Activated CD8-positive, alpha-beta T cell treated with anti-CD3 and anti-CD28 coated beads, Interleukin-2, amount 10 ng/mL, durations not matched to agents 7 days and 5 days (primary cell): Measurements from ENCODE around the gene IL24. TPM values are rescaled to one million over a fixed set of nuclear protein-coding genes. Genes with fewer than 3 reads are reported as not detected.

Source experiments
- ATAC-seq: fragments of 150-1000 bp; cut with Tn5 transposase; one replicate; pipeline ENCODE4 v1.10.0; 2021; ENCODE audit warnings: moderate library complexity
- CTCF ChIA-PET: fragments of 350-600 bp; sonication (Branson Sonifier 250); formaldehyde crosslinking; loops from one replicate; lab custom pipeline; 2021; ENCODE audit warnings: antibody characterized with exemption; lab: Charles Lee
- POLR2A ChIA-PET: fragments of 350-600 bp; sonication (Branson Sonifier 250); formaldehyde crosslinking; loops from one replicate; lab custom pipeline; 2021; ENCODE audit warnings: antibody characterized with exemption; lab: Charles Lee
- DNase-seq: peaks from one replicate; pipeline ENCODE4 v3.0.0-alpha.2; 2020
- H3K27ac Mint-ChIP-seq: one replicate; pipeline ENCODE4 v1.8.0; 2021; ENCODE audit warnings: mild to moderate bottlenecking, mixed read lengths
- H3K27me3 Mint-ChIP-seq: one replicate; pipeline ENCODE4 v1.8.0; 2021; ENCODE audit warnings: low read depth, mixed read lengths
- H3K36me3 Mint-ChIP-seq: one replicate; pipeline ENCODE4 v1.8.0; 2021; ENCODE audit warnings: low read depth, mixed read lengths
- H3K4me1 Mint-ChIP-seq: one replicate; pipeline ENCODE4 v1.8.0; 2021; ENCODE audit warnings: low read depth, mixed read lengths
- H3K4me3 Mint-ChIP-seq: one replicate; pipeline ENCODE4 v1.8.0; 2021; ENCODE audit warnings: mild to moderate bottlenecking, mixed read lengths
- H3K9me3 Mint-ChIP-seq: one replicate; pipeline ENCODE4 v1.8.0; 2022; ENCODE audit warnings: mixed read lengths; ENCODE audit not compliant: insufficient read depth
- total RNA-seq, 2 experiments: library from RNA; stranded (reverse); gene quantifications; one replicate each; pipeline ENCODE4 v1.2.3, GENCODE V29; 2021

Gene IL24
- total RNA-seq, 2 experiments from 2014 or later = not detected

GRCh38 chr1:206860165-206860564 lies 37.1 kb upstream of the IL24 start:
- peaks cover 24% of the 10 kb centered on the region for H3K27me3 Mint-ChIP-seq
- ATAC-seq (no peak), DNase-seq (no peak)
- no peaks in the 10 kb centered on the region for H3K9me3 Mint-ChIP-seq
- H3K36me3 Mint-ChIP-seq = peaks cover 3% of the 10 kb centered on the region
- CTCF ChIA-PET = interaction anchor here (0.9 to 4.4 kb wide), 12 partner anchors 11 to 196 kb away, joined by 3 to 22 read pairs (median 4); no protein-coding TSS in a partner anchor
- H3K4me3 Mint-ChIP-seq = no peak overlapping the region
- POLR2A ChIA-PET = interaction anchor here (1.6 kb wide), 1 partner anchor 48 kb away, joined by 6 read pairs; no protein-coding TSS in a partner anchor
- H3K4me1 Mint-ChIP-seq = peaks cover 19% of the 10 kb centered on the region
- no peak overlapping the region for H3K27ac Mint-ChIP-seq

GRCh38 chr1:206863266-206863665 lies 34.0 kb upstream of the IL24 start:
- no peak for DNase-seq
- Mint-ChIP-seq H3K27ac (no peak overlapping the region), H3K4me3 (no peak overlapping the region), H3K36me3 (peaks cover 3% of the 10 kb centered on the region), H3K27me3 (peaks cover 40% of the 10 kb centered on the region), H3K4me1 (peaks cover 12% of the 10 kb centered on the region), H3K9me3 (no peaks in the 10 kb centered on the region)
- ChIA-PET CTCF (interaction anchor here (0.9 to 4.2 kb wide), 7 partner anchors 15 to 118 kb away, joined by 3 to 43 read pairs (median 20); no protein-coding TSS in a partner anchor), POLR2A (no interaction called here)
- ATAC-seq = no peak

GRCh38 chr1:206864939-206865671 lies 32.1 kb upstream of the IL24 start, which contains the start of gene IL20:
Gene IL20 (plus strand): TSS chr1:206865623. CDS start chr1:206865853, 230 bp downstream.
- ChIA-PET CTCF (interaction anchor here (0.5 to 4.2 kb wide), 34 partner anchors 11 to 251 kb away, joined by 3 to 43 read pairs (median 5); partner anchors contain the start of genes FCMR and IL24), POLR2A (no interaction called here)
- no peak within 1 kb of the TSS for H3K27ac Mint-ChIP-seq
- H3K36me3 Mint-ChIP-seq = no peaks in the 10 kb centered on the region
- DNase-seq (peak; percentile 85), ATAC-seq (peak; percentile 82)
- H3K4me1 Mint-ChIP-seq = peaks cover 6% of the 10 kb centered on the region
- peaks cover 42% of the 10 kb centered on the region for H3K27me3 Mint-ChIP-seq
- H3K4me3 Mint-ChIP-seq = no peak within 1 kb of the TSS
- no peaks in the 10 kb centered on the region for H3K9me3 Mint-ChIP-seq

- ChIA-PET CTCF (interaction anchor here (1.2 to 4.2 kb wide), 14 partner anchors 12 to 115 kb away, joined by 3 to 43 read pairs (median 16); no protein-coding TSS in a partner anchor), POLR2A (no interaction called here)
- Mint-ChIP-seq H3K36me3 (no peaks in the 10 kb centered on the region), H3K27me3 (peaks cover 40% of the 10 kb centered on the region), H3K27ac (no peak overlapping the region), H3K9me3 (no peaks in the 10 kb centered on the region), H3K4me1 (peaks cover 6% of the 10 kb centered on the region), H3K4me3 (no peak overlapping the region)
- DNase-seq = no peak
- no peak for ATAC-seq
Observed at GRCh38 chr1:206866062-206866461, 31.2 kb upstream of the IL24 start.

GRCh38 chr1:206867239-206867638 lies 30.0 kb upstream of the IL24 start:
- H3K4me3 Mint-ChIP-seq = no peak overlapping the region
- ATAC-seq = no peak
- H3K27me3 Mint-ChIP-seq = peaks cover 35% of the 10 kb centered on the region
- peaks cover 4% of the 10 kb centered on the region for H3K9me3 Mint-ChIP-seq
- peaks cover 6% of the 10 kb centered on the region for H3K4me1 Mint-ChIP-seq
- DNase-seq = no peak
- H3K27ac Mint-ChIP-seq = no peak overlapping the region
- ChIA-PET POLR2A (no interaction called here), CTCF (interaction anchor here (0.5 to 1.6 kb wide), 6 partner anchors 20 to 246 kb away, joined by 3 read pairs; no protein-coding TSS in a partner anchor)
- peaks cover 3% of the 10 kb centered on the region for H3K36me3 Mint-ChIP-seq

- H3K4me3 Mint-ChIP-seq = no peak overlapping the region
- peaks cover 5% of the 10 kb centered on the region for H3K9me3 Mint-ChIP-seq
- ChIA-PET CTCF (interaction anchor here (0.8 to 1.6 kb wide), 6 partner anchors 19 to 210 kb away, joined by 3 read pairs; no protein-coding TSS in a partner anchor), POLR2A (no interaction called here)
- peaks cover 6% of the 10 kb centered on the region for H3K4me1 Mint-ChIP-seq
- no peak overlapping the region for H3K27ac Mint-ChIP-seq
- peaks cover 4% of the 10 kb centered on the region for H3K36me3 Mint-ChIP-seq
- no peak for DNase-seq
- no peak for ATAC-seq
- H3K27me3 Mint-ChIP-seq = peaks cover 34% of the 10 kb centered on the region
Observed at GRCh38 chr1:206867716-206868115, 29.5 kb upstream of the IL24 start.

- H3K9me3 Mint-ChIP-seq = peaks cover 5% of the 10 kb centered on the region
- CTCF ChIA-PET = interaction anchor here (0.8 to 1.4 kb wide), 2 partner anchors 141 to 210 kb away, joined by 3 read pairs; no protein-coding TSS in a partner anchor
- no peak for DNase-seq
- H3K4me1 Mint-ChIP-seq = peaks cover 6% of the 10 kb centered on the region
- no peak overlapping the region for H3K27ac Mint-ChIP-seq
- ATAC-seq = no peak
- H3K36me3 Mint-ChIP-seq = peaks cover 4% of the 10 kb centered on the region
- peaks cover 29% of the 10 kb centered on the region for H3K27me3 Mint-ChIP-seq
- POLR2A ChIA-PET = no interaction called here
- H3K4me3 Mint-ChIP-seq = no peak overlapping the region
Observed at GRCh38 chr1:206868264-206868663, 29.0 kb upstream of the IL24 start.

GRCh38 chr1:206872139-206872538 lies 25.1 kb upstream of the IL24 start:
- Mint-ChIP-seq H3K27me3 (peaks cover 16% of the 10 kb centered on the region), H3K27ac (no peak overlapping the region), H3K9me3 (peaks cover 7% of the 10 kb centered on the region), H3K4me1 (no peaks in the 10 kb centered on the region), H3K4me3 (no peak overlapping the region), H3K36me3 (peaks cover 11% of the 10 kb centered on the region)
- POLR2A ChIA-PET = no interaction called here
- no peak for DNase-seq
- CTCF ChIA-PET = interaction anchor here (0.8 to 1.9 kb wide), 7 partner anchors 10 to 137 kb away, joined by 3 to 8 read pairs (median 3); no protein-coding TSS in a partner anchor
- ATAC-seq = no peak

- Mint-ChIP-seq H3K27me3 (peaks cover 5% of the 10 kb centered on the region), H3K4me3 (no peak overlapping the region), H3K27ac (no peak overlapping the region), H3K4me1 (no peaks in the 10 kb centered on the region), H3K36me3 (peaks cover 17% of the 10 kb centered on the region), H3K9me3 (peaks cover 22% of the 10 kb centered on the region)
- ChIA-PET CTCF (interaction anchor here (1.0 to 1.9 kb wide), 5 partner anchors 12 to 109 kb away, joined by 3 to 8 read pairs (median 4); no protein-coding TSS in a partner anchor), POLR2A (no interaction called here)
- no peak for ATAC-seq
- DNase-seq = no peak
Observed at GRCh38 chr1:206873603-206874188, 23.5 kb upstream of the IL24 start.

- Mint-ChIP-seq H3K27ac (no peak overlapping the region), H3K4me3 (no peak overlapping the region), H3K9me3 (peaks cover 30% of the 10 kb centered on the region), H3K27me3 (peaks cover 2% of the 10 kb centered on the region), H3K36me3 (peaks cover 23% of the 10 kb centered on the region), H3K4me1 (no peaks in the 10 kb centered on the region)
- POLR2A ChIA-PET = no interaction called here
- DNase-seq = no peak
- ATAC-seq = no peak
- CTCF ChIA-PET = no interaction called here
Observed at GRCh38 chr1:206875752-206876377, 21.4 kb upstream of the IL24 start.

GRCh38 chr1:206878456-206878855 lies 18.8 kb upstream of the IL24 start:
- ChIA-PET CTCF (interaction anchor here (0.6 to 4.6 kb wide), 13 partner anchors 10 to 112 kb away, joined by 3 to 20 read pairs (median 4); partner anchors contain the start of gene IL20), POLR2A (no interaction called here)

More at GRCh38 chr1:206878456-206878855, 18.8 kb upstream of the IL24 start:
- ATAC-seq = no peak
- no peak overlapping the region for H3K4me3 Mint-ChIP-seq
- DNase-seq = no peak
- peaks cover 4% of the 10 kb centered on the region for H3K27me3 Mint-ChIP-seq
- peaks cover 25% of the 10 kb centered on the region for H3K9me3 Mint-ChIP-seq
- peaks cover 19% of the 10 kb centered on the region for H3K36me3 Mint-ChIP-seq
- H3K4me1 Mint-ChIP-seq = no peaks in the 10 kb centered on the region
- H3K27ac Mint-ChIP-seq = no peak overlapping the region
